Endothelial cell of umbilical vein (primary cell): Measurements from ENCODE around the gene KCNF1. TPM values are rescaled to one million over a fixed set of nuclear protein-coding genes. Genes with fewer than 3 reads are reported as not detected.

ENCODE experiments used
- BruUV-seq: library from RNA; stranded (reverse); fragments of 400-500 nt; replicated peaks from 2 replicates; lab custom pipeline; 2021; lab: Mats Ljungman, UMichigan
- CTCF ChIA-PET: fragments of 300-600, 350-600 bp; sonication (Branson Sonifier 250); formaldehyde crosslinking; loops from one replicate; lab custom pipeline; 2021; ENCODE audit warnings: antibody characterized with exemption, inconsistent platforms; lab: Charles Lee
- POLR2A ChIA-PET: fragments of 300-600, 350-600 bp; sonication (Branson Sonifier 250); formaldehyde crosslinking; loops from one replicate; lab custom pipeline; 2021; ENCODE audit warnings: antibody characterized with exemption, inconsistent platforms; lab: Charles Lee
- DNase-seq: peaks from one replicate; pipeline ENCODE4 v3.0.0-alpha.2; 2011; ENCODE audit warnings: low read depth, low spot score
- FAIRE-seq: peaks from 2 replicates; lab custom pipeline; 2011; peaks lifted over from hg19 to GRCh38; lab: Jason Lieb, UNC
- H2AFZ ChIP-seq: 2 replicates; pipeline ENCODE4 v1.6.0; 2012; ENCODE audit warnings: low read depth, low read length, control low read depth, inconsistent platforms
- H3K27ac ChIP-seq: 2 replicates; pipeline ENCODE4 v1.5.1; 2011; ENCODE audit warnings: low read depth, mild to moderate bottlenecking, control low read depth, low read length, moderate library complexity; ENCODE audit not compliant: insufficient read depth
- H3K27me3 ChIP-seq, 2 experiments: 2 replicates each; pipeline versions ENCODE4 v1.6.0 to v1.6.1; 2011; ENCODE audit warnings: low read length in 2 of 2, mixed read lengths in 1 of 2; ENCODE audit not compliant: control insufficient read depth in 2 of 2, insufficient read depth in 2 of 2
- H3K36me3 ChIP-seq, 2 experiments: 2 replicates in 1 of 2; 3 replicates in 1 of 2; pipeline ENCODE4 v1.5.1; 2011; ENCODE audit warnings: low read length in 2 of 2, mild to moderate bottlenecking in 1 of 2, moderate library complexity in 1 of 2; ENCODE audit not compliant: control insufficient read depth in 2 of 2, insufficient read depth in 2 of 2; ENCODE audit errors: extremely low read depth in 1 of 2
- H3K4me1 ChIP-seq: 3 replicates; pipeline ENCODE4 v1.5.1; 2011; ENCODE audit warnings: mild to moderate bottlenecking, low read length; ENCODE audit not compliant: control insufficient read depth, insufficient read depth; ENCODE audit errors: extremely low read depth
- H3K4me2 ChIP-seq: 2 replicates; pipeline ENCODE4 v1.6.1; 2011; ENCODE audit warnings: low read length, control low read depth, mixed read lengths; ENCODE audit not compliant: insufficient read depth
- H3K4me3 ChIP-seq, 3 experiments: fragments of 200-600 bp in 1 of 3; sonication (generic), shearing (Covaris generic) in 1 of 3; replicated peaks in 1 of 3; 2 replicates each; pipeline ENCODE4 v1.5.1; 2011 to 2016; ENCODE audit warnings: control low read depth in 3 of 3, low read length in 3 of 3, mild to moderate bottlenecking in 2 of 3, inconsistent platforms in 1 of 3, low read depth in 1 of 3, moderate library complexity in 1 of 3; ENCODE audit not compliant: insufficient read depth in 1 of 3
- H3K79me2 ChIP-seq: 2 replicates; pipeline ENCODE4 v1.6.0; 2012; ENCODE audit warnings: low read length, inconsistent platforms; ENCODE audit not compliant: control insufficient read depth, insufficient read depth
- H3K9ac ChIP-seq: replicated peaks from 2 replicates; pipeline ENCODE3; 2011; ENCODE audit warnings: low read length, control low read depth; ENCODE audit not compliant: insufficient read depth; ENCODE audit errors: extremely low read depth
- H3K9me1 ChIP-seq: replicated peaks from 3 replicates; pipeline ENCODE4 v1.6.0; 2011; ENCODE audit warnings: mild to moderate bottlenecking, low read length; ENCODE audit not compliant: control insufficient read depth, insufficient read depth; ENCODE audit errors: extremely low read depth
- H3K9me3 ChIP-seq: replicated peaks from 2 replicates; pipeline ENCODE4 v1.5.1; 2012; ENCODE audit warnings: low read length, inconsistent platforms; ENCODE audit not compliant: control insufficient read depth, insufficient read depth
- H4K20me1 ChIP-seq: replicated peaks from 2 replicates; pipeline ENCODE3; 2011; ENCODE audit warnings: mild to moderate bottlenecking, low read length; ENCODE audit not compliant: control insufficient read depth, insufficient read depth; ENCODE audit errors: extremely low read depth
- EZH2 ChIP-seq: IDR thresholded peaks from 2 replicates; pipeline ENCODE4 v1.6.1; 2012; ENCODE audit warnings: borderline replicate concordance, low read depth, mild to moderate bottlenecking, moderate library complexity, low read length, inconsistent platforms; ENCODE audit not compliant: severe bottlenecking
- FOS ChIP-seq: IDR thresholded peaks from 2 replicates; pipeline ENCODE4 v1.6.1; 2011; ENCODE audit warnings: mild to moderate bottlenecking, low read length, moderate library complexity, borderline replicate concordance; ENCODE audit not compliant: insufficient read depth
- GATA2 ChIP-seq: IDR thresholded peaks from 2 replicates; pipeline ENCODE4 v1.7.0; 2011; ENCODE audit warnings: low read depth, mild to moderate bottlenecking, moderate library complexity, mixed read lengths, low read length; ENCODE audit not compliant: insufficient read length, insufficient read depth
- JUN ChIP-seq: IDR thresholded peaks from 2 replicates; pipeline ENCODE4 v1.6.1; 2011; ENCODE audit warnings: borderline replicate concordance, low read depth; ENCODE audit not compliant: insufficient read length, insufficient read depth
- MYC ChIP-seq: IDR thresholded peaks from one replicate; pipeline ENCODE4 v1.6.1; 2011; ENCODE audit warnings: mild to moderate bottlenecking, low read depth, low read length
- POLR2A ChIP-seq: IDR thresholded peaks from 2 replicates; pipeline ENCODE4 v1.6.1; 2012; ENCODE audit warnings: low read depth, mild to moderate bottlenecking, control low read depth, low read length
- POLR2AphosphoS5 ChIP-seq: IDR thresholded peaks from 2 replicates; pipeline ENCODE4 v1.6.1; 2012; ENCODE audit warnings: low read depth, mild to moderate bottlenecking, control low read depth, low read length, moderate library complexity; ENCODE audit not compliant: insufficient read depth
- dilution Hi-C: fragments of 300-500 bp; cut with MboI; formaldehyde crosslinking; loops from one replicate; pipeline ENCODE4 v1.15.0; 2019; ENCODE audit warnings: low sequenced_read_pairs; ENCODE audit not compliant: extremely low pct_ligation_motif_present
- intact Hi-C: fragments of 100-400 bp; cut with micrococcal nuclease; formaldehyde crosslinking; loops from one replicate; pipeline ENCODE4 v1.10.0; 2022
- polyA plus RNA-seq, 4 experiments: library from polyadenylated mRNA; depleted of rRNA in 3 of 4; stranded (reverse) in 3 of 4; unstranded in 1 of 4; fragments of >200 nt; gene quantifications; 2 replicates each; pipeline versions ENCODE4 v1.2.1 to v1.2.3, GENCODE V29; 2011 to 2012; ENCODE audit warnings: missing spikeins in 1 of 4
- total RNA-seq: library from RNA; stranded (reverse); gene quantifications from 2 replicates; pipeline ENCODE4 v1.2.3, GENCODE V29; 2021
- TF ChIP-seq, protein P1 (sequence below), 2 donors: IDR thresholded peaks; 1 replicate in 1 of 2; 2 replicates in 1 of 2; pipeline ENCODE4 v1.5.1; 2011; ENCODE audit warnings: low read length in 2 of 2, mild to moderate bottlenecking in 2 of 2, moderate library complexity in 2 of 2, control low read depth in 1 of 2, inconsistent platforms in 1 of 2, low read depth in 1 of 2; ENCODE audit not compliant: insufficient read depth in 1 of 2; ENCODE audit errors: extremely low read depth in 1 of 2
- TF ChIP-seq, protein P2 (sequence below): IDR thresholded peaks from 2 replicates; pipeline ENCODE4 v1.6.1; 2011; ENCODE audit not compliant: insufficient read depth, insufficient read length

KCNF1 gene
- total and polyA plus RNA-seq, 2 donors (not counting 3 experiments of a cell fraction or from before 2014, with no cell fraction given), result 0.23 to 0.42 TPM

DNA sequence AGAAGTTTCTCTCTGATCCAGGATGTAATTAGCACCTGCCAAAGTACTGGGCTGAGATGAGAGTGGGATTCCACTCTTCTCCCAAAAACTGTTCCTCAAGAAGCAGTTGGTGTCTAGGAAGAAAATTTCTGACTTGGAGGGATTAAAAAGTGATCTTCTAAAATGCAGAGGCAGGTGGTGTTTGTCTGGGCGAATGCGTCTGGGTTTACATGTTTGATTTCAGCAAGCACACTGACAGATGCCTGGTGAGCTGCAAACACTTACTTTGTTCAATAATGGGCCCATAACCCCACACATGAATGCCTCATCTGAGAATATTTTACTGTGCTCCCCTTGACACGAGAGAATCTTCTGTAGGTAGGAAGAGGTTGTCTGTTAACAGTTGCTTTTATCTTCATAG lies 24.3 kb upstream of the KCNF1 start:
- no peaks in the 10 kb centered on the region for H3K36me3 ChIP-seq
- H3K79me2 ChIP-seq, result no peaks in the 10 kb centered on the region
- intact Hi-C loops (no loop called here), dilution Hi-C loops (no loop called here)
- no peak overlapping the region for H3K27ac ChIP-seq
- FAIRE-seq (no peak), DNase-seq (no peak)
- no peak overlapping the region for H2AFZ ChIP-seq
- CTCF ChIA-PET, result interaction anchor here (0.7 kb wide), 1 partner anchor 30 kb away, joined by 3 read pairs; no protein-coding TSS in a partner anchor
- no peak overlapping the region for H3K4me3 ChIP-seq
- no peak overlapping the region for H3K4me2 ChIP-seq
- H3K9me1 ChIP-seq, result no peaks in the 10 kb centered on the region
- BruUV-seq, result no TSS peak
- no peaks in the 10 kb centered on the region for H3K4me1 ChIP-seq
- H3K9ac ChIP-seq, result no peak overlapping the region
- POLR2A ChIA-PET, result no interaction called here
- H4K20me1 ChIP-seq, result no peaks in the 10 kb centered on the region
- H3K27me3 ChIP-seq, result no peaks in the 10 kb centered on the region
- no peak for TF ChIP-seq MYC
- TF ChIP-seq, protein P1, sequence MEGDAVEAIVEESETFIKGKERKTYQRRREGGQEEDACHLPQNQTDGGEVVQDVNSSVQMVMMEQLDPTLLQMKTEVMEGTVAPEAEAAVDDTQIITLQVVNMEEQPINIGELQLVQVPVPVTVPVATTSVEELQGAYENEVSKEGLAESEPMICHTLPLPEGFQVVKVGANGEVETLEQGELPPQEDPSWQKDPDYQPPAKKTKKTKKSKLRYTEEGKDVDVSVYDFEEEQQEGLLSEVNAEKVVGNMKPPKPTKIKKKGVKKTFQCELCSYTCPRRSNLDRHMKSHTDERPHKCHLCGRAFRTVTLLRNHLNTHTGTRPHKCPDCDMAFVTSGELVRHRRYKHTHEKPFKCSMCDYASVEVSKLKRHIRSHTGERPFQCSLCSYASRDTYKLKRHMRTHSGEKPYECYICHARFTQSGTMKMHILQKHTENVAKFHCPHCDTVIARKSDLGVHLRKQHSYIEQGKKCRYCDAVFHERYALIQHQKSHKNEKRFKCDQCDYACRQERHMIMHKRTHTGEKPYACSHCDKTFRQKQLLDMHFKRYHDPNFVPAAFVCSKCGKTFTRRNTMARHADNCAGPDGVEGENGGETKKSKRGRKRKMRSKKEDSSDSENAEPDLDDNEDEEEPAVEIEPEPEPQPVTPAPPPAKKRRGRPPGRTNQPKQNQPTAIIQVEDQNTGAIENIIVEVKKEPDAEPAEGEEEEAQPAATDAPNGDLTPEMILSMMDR (IDR thresholded peaks at IDR 0.05; ENCODE audit: extremely low read depth in 1 of 2, insufficient read depth in 1 of 2, low read depth in 1 of 2, low read length in 2 of 2), result no peak
- no peak for TF ChIP-seq POLR2AphosphoS5
- no peak for TF ChIP-seq POLR2A
- TF ChIP-seq, protein P2, sequence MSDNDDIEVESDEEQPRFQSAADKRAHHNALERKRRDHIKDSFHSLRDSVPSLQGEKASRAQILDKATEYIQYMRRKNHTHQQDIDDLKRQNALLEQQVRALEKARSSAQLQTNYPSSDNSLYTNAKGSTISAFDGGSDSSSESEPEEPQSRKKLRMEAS, result no peak
- no peak for TF ChIP-seq FOS
- TF ChIP-seq JUN, result no peak
- no peak for TF ChIP-seq EZH2
- no peak for TF ChIP-seq GATA2
- no peaks in the 10 kb centered on the region for H3K9me3 ChIP-seq
